ES-I3 (cell line): Measurements from ENCODE around the gene SEMA3E.
"Not testable (repeated sequence)": the region's sequence is repeated elsewhere in the genome, so short reads cannot be mapped to it uniquely, and the experiment has no call there.

Source experiments
- H3K36me3 ChIP-seq: 2 replicates; pipeline ENCODE4 v1.6.1; 2013; ENCODE audit warnings: mild to moderate bottlenecking, low read length, control low read depth, moderate library complexity; ENCODE audit not compliant: insufficient read depth
- H3K4me1 ChIP-seq: 2 replicates; pipeline ENCODE4 v1.6.1; 2013; ENCODE audit warnings: mild to moderate bottlenecking, control low read depth, low read length; ENCODE audit not compliant: insufficient read depth
- H3K9ac ChIP-seq: 2 replicates; pipeline ENCODE4 v1.6.1; 2013; ENCODE audit warnings: low read depth, mild to moderate bottlenecking, low read length, moderate library complexity
- H3K9me3 ChIP-seq: 2 replicates; pipeline ENCODE4 v1.6.1; 2013; ENCODE audit warnings: mild to moderate bottlenecking, low read length, moderate library complexity; ENCODE audit not compliant: control insufficient read depth, insufficient read depth

The SEMA3E gene

DNA sequence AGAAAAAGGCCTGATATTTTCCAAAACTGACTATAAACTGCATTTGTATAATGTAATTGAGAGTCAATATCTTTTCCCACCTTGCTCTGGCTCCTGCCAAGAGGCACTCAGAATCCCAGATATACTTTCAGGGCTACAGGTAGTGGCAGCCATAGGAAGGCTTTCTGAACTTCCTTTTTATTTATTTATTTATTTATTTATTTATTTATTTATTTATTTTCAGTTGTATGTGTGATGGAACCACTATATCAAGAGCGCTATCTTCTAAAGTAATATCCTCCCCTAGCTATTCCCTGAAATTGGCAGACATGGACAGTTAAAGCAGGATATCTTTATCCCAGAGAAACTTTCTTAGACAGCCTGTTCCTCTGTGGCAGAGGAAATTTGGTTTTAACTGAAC lies 86.7 kb downstream of the SEMA3E start:
- Histone ChIP-seq H3K36me3 (no peaks in the 10 kb centered on the region), H3K9me3 (no peaks in the 10 kb centered on the region), H3K9ac (no peak overlapping the region), H3K4me1 (no peaks in the 10 kb centered on the region)

DNA sequence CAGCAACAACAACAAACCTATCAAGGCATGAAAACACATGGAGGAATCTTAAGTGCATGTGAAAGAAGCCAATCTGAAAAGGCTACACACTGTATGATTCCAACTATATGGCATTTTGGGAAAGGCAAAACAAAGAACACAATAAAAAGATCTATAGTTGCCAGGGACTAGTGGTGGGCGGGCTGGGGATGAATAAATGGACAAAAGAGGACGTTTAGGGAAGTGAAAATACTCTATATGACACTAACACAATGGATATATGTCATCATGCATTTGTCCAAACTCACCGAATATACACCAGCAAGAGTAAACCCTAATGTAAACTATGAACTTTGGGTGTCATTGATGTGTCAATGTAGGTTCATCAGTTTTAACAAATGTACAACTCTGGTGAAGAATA lies 89.1 kb downstream of the SEMA3E start:
- Histone ChIP-seq H3K4me1 (no peaks in the 10 kb centered on the region), H3K36me3 (no peaks in the 10 kb centered on the region), H3K9me3 (no peaks in the 10 kb centered on the region), H3K9ac (no peak overlapping the region)

DNA sequence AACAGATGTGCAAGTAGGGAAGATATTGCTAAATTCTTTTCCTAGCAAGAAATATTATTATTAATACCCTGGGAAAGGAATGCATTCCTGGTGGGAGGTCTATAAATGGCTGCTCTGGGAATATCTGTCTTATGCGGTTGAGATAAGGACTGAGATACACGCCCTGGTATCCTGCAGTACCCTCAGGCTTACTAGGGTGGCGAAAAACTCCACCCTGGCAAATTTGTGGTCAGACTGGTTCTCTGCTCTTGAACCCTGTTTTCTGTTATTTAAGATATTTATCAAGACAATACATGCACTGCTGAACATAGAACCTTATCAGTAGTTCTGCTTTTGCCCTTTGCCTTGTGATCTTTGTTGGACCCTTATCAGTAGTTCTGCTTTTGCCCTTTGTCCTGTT lies 96.4 kb downstream of the SEMA3E start:
- H3K36me3 ChIP-seq, H3K9ac ChIP-seq, H3K4me1 ChIP-seq, H3K9me3 ChIP-seq: not testable (repeated sequence)

DNA sequence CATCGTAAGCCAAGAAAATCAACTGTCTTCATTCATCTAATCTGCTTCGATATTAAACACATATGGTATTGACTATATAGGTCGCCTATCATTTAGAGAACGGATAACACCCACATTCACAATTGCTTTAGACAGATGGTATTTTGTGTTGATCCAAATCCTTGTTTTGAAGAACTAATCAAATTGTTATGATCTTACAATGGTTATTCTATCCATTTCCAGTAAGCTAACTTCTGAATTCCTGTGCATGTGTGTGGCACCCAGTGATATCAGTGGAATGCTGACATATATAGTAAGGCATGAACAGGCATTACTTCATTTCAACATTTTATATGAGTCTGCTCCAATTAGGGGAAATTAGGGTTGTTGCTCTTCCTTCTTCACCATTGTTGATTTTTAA lies 98.8 kb downstream of the SEMA3E start:
- Histone ChIP-seq H3K36me3 (no peaks in the 10 kb centered on the region), H3K4me1 (no peaks in the 10 kb centered on the region), H3K9me3 (no peaks in the 10 kb centered on the region; the same call in 1 of the 2 replicates), H3K9ac (no peak overlapping the region)

DNA sequence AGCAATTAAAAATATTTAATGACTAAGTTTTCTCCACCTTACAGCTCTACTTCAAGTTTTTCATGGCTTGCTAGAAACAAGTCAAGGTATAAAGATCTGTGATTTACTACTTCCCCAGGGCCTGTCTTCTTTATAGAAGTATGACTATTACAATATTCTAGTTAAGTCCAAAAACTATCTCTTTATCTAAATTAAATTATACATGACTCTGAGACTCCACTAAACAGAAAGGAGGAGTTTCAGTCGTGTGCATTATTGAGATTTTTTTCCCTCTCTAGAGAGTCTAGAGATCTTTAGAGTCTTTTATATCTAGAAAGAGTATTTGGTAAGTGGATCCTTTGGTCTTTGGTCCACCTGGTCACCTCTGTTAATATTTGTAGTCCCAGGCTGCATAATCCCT lies 100.7 kb downstream of the SEMA3E start:
- Histone ChIP-seq H3K9ac (no peak overlapping the region), H3K9me3 (no peaks in the 10 kb centered on the region; the same call in 1 of the 2 replicates), H3K36me3 (no peaks in the 10 kb centered on the region), H3K4me1 (no peaks in the 10 kb centered on the region)

DNA sequence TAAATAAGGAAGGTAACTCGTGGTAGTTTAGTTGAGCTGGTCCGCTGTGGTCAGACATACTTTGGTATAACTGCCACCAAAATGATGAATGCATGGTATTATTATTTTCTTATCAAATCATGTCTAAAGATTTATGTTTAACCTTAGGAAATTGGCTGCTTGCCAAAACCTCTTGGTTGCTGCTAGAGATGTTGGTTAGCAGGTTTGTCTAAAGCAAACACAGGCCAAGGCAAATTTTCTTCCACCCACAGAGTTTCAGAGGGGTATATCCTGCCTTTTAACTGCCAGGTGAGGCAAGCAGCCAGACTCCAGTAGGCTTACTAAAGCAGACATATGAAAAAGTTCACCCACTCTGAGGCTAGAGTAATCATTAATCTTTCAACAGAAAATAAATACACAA lies 101.4 kb downstream of the SEMA3E start:
- no peaks in the 10 kb centered on the region for H3K9me3 ChIP-seq
- H3K4me1 ChIP-seq = no peaks in the 10 kb centered on the region
- H3K36me3 ChIP-seq = no peaks in the 10 kb centered on the region
- H3K9ac ChIP-seq = no peak overlapping the region

DNA sequence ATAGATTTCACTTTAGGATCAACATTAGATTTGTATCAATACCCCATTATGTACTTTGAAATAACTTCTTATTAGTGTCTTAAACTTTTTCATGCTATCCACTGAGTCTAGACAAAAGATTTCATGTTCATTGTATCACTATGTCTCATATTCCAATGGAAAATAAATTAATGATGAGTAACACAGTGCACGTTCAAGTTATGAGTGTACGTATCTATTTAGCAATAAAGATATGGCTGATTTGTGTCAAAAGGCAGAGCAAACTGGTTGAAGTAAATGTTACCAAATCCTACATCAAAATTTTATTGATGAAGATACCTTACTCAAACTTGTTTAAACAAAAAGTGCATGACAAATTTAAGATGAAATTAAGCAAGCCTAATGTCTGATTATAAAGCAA lies 102.4 kb downstream of the SEMA3E start:
- no peak overlapping the region for H3K9ac ChIP-seq
- H3K9me3 ChIP-seq = no peaks in the 10 kb centered on the region
- no peaks in the 10 kb centered on the region for H3K36me3 ChIP-seq
- no peaks in the 10 kb centered on the region for H3K4me1 ChIP-seq

DNA sequence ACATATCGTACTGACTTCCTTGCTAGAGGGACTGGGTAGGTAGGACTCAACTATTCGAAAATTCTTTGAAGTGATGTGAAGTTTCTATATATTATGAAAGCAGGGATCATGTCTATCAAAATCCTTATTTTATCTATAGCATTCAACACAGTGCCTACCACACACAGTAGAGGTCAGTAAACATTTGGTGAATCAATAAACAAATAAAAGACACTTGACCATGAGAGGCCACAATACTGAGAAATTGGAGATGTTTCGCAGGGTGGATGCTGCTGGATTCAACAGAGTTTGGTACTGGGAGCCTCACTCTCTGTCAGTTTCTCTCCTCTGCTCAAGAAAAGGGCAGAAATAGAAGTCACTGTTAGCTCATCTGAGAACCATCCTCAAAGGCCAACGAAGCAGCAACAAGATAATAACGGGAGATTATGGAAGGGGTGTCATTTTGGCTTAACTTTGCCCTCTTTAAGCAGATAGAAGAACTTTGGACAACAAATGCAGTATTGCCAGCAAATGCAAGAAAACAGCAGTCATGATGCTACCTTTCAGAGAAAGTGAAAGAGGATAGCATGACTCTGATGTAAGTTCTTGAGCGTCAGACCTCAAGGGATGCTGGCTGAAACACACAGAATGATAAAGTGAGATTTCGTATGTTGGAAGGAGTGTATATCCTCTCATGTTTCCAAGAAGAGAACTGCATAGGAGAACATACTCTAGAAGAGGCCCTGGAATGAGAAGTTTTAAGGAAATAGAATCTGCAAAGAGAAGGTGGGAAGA lies 107.6 kb downstream of the SEMA3E start:
- H3K36me3 ChIP-seq = no peaks in the 10 kb centered on the region
- H3K9me3 ChIP-seq = no peaks in the 10 kb centered on the region
- H3K9ac ChIP-seq = no peak overlapping the region
- H3K4me1 ChIP-seq = no peaks in the 10 kb centered on the region

DNA sequence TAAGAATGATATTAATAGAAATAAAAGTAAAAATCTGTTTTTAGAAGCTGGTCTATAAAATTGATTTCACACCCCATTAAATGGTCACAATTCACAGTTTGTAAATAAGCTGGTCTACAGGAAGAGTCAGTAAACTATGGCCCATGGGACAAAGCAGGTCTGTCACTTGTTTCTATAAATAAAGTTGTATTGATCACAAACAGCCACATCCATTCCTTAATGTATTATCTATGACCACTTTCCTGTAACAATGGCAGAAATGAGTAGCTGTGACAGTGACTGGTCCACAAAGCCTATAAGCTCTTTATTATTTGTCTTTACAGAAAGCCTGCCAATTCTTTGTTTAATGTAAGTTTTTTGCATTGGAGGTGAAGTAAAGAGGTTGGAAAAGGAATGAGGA lies 114.5 kb downstream of the SEMA3E start:
- no peaks in the 10 kb centered on the region for H3K4me1 ChIP-seq
- no peak overlapping the region for H3K9ac ChIP-seq
- no peaks in the 10 kb centered on the region for H3K36me3 ChIP-seq
- H3K9me3 ChIP-seq = no peaks in the 10 kb centered on the region

DNA sequence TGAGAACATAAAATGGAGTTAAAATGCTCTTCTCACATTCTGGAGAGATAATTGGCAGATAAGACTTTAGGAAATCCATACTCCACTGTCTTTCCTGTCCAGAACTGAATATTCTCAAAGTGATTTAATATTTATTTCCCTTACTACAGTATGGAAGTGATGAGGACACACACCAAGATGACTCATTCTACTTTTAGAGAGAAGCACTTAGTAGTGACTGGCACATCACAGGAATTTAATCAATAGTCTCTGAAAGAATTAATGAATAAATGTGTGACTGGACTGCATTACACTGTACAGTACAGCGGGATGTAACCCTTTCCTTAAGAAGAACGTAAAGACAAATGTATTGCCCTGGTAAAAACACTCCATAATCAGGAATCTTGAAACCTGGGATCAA lies 116.7 kb downstream of the SEMA3E start:
- no peaks in the 10 kb centered on the region for H3K4me1 ChIP-seq
- no peaks in the 10 kb centered on the region for H3K9me3 ChIP-seq
- no peaks in the 10 kb centered on the region for H3K36me3 ChIP-seq
- H3K9ac ChIP-seq = no peak overlapping the region

DNA sequence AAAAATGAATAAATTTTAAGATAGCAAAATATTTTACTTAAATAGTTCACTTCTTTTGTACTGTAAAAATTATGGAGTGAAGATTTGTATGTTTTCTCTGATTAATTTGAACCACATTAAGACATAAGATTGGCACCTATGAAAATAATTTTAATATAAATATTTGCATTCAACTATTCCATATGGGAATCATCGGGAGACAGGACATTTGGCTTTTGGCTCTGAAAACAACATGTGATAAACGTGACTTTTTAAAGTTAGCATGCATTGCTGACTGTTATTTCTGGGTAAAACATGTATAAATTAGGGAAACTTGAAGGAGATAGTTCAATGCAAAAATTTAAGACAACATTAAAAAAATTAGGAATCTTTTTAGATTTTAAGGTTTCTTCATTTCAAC lies 117.2 kb downstream of the SEMA3E start:
- Histone ChIP-seq H3K36me3 (no peaks in the 10 kb centered on the region), H3K4me1 (no peaks in the 10 kb centered on the region), H3K9me3 (no peaks in the 10 kb centered on the region), H3K9ac (no peak overlapping the region)

DNA sequence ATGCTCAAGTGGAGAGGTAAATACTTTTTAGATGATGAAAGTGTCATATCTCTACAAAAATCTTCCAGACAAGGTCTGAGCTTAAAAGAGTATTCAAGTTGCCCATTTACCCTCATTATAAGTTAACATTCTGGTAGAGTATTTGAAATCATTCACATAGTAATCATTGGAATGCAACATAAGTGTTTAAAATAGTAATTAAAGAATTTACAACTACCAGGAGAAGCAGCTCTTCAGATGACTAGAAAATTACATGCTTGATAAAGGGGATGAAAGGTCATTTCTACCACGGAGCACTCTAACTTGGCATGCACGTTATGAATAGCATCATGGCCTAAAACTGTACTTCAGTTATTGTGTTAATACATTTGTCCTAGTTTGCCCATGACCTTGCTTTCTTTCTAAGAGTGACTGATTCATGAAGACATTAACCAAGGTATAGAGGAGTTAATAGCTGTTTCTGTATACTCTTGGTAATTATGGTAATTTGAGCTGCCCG lies 120.0 kb downstream of the SEMA3E start:
- no peak overlapping the region for H3K9ac ChIP-seq
- H3K36me3 ChIP-seq = no peaks in the 10 kb centered on the region
- H3K4me1 ChIP-seq = no peaks in the 10 kb centered on the region
- no peaks in the 10 kb centered on the region for H3K9me3 ChIP-seq

DNA sequence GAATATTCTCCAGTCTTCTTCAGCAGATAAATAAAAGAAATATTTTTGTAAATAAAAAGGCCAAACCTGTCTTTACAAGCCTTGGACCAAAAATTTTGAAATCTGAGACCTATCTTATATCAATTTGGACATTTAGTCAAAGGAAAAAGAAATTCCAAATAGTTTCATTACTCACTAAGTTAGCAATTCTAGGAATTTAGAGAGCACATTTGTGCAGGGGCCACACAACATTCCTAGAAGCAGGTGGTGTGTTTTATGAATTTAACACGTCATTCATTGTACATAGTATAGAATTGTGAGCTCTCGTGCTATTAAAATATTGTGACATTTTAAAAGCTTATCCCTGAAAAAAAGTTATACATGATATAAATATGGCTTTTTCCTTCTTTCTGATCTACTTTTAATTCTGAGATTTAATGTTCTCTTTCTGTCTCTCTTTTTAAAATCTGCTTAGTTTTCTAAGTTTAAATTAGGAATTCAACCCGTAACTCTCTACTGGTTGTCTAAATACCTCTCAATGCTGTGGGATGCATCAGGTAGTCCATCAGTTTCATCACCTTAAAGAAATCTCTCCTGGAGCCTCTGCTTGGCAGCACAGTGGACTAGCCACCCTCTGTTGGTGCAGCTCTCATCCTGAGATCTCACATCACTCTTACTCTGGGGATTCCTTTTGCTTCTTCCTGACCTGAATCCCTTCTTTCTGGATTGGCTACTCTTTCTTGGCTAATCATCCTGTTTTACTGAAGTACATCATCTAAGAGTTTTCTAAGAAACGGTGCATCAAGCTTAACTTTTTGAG lies 124.5 kb downstream of the SEMA3E start:
- no peaks in the 10 kb centered on the region for H3K4me1 ChIP-seq
- H3K9ac ChIP-seq = no peak overlapping the region
- H3K36me3 ChIP-seq = no peaks in the 10 kb centered on the region
- H3K9me3 ChIP-seq = no peaks in the 10 kb centered on the region

DNA sequence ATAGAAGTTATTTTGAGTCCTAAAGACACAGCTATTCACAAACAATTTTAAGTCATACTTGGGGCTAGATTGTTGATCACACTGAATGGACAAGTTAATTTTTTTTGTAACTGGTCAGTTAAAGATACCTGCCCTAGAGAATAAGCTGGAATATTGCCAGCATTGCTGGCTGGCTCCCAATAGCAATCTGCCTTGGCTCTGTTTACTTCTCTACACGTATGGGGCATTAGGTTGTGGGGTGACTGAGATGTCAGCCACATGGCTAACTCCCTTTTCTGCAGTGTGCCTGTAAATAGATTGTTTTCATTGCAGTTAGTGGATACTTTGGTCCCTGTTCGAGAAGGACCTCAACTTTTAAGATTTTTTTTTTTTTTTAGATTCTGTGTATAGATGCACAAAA lies 128.2 kb downstream of the SEMA3E start:
- H3K9me3 ChIP-seq = no peaks in the 10 kb centered on the region
- peaks cover 6% of the 10 kb centered on the region; the same call in 1 of the 2 replicates for H3K4me1 ChIP-seq
- no peaks in the 10 kb centered on the region for H3K36me3 ChIP-seq
- no peak overlapping the region for H3K9ac ChIP-seq

DNA sequence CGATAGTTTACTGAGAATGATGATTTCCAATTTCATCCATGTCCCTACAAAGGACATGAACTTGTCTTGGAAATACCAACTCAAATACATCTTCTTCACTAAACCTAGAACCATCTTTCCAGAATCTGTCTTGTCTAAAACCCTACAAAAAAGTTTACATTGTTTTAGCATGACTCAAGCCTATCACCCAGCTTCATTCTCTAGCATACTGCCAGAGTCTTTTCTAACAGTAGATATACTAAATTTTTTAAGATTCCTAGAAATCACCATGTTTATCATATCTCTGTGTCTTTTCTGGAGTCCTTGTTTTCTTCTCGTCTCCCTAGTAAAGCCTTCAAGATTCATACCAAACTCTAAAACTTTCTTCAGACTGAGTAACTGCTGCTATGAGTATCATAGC lies 129.7 kb downstream of the SEMA3E start:
- no peaks in the 10 kb centered on the region for H3K9me3 ChIP-seq
- no peaks in the 10 kb centered on the region for H3K36me3 ChIP-seq
- H3K9ac ChIP-seq = no peak overlapping the region
- H3K4me1 ChIP-seq = peaks cover 13% of the 10 kb centered on the region
